OCI-LY3 (cell line): ENCODE results near the gene ARHGAP26.

Source experiments
- CTCF ChIP-seq: fragments of 200-600, 300-600 bp; sonication (generic); IDR thresholded peaks from 2 replicates; pipeline ENCODE4 v1.5.1; 2014; ENCODE audit warnings: antibody characterized with exemption, low read length, low read depth
- EZH2phosphoT487 ChIP-seq: fragments of 200-600 bp; shearing (Covaris generic); IDR thresholded peaks from 2 replicates; pipeline ENCODE4 v1.6.1; 2018; ENCODE audit warnings: antibody characterized with exemption, mixed run types, low read depth

GRCh38 chr5:143190260-143190810, 420.2 kb downstream of the ARHGAP26 start:
- no peak for TF ChIP-seq CTCF
- no peak for TF ChIP-seq EZH2phosphoT487
